B cell (primary cell): ENCODE data around the gene ARHGAP45. TPM values are rescaled to one million over a fixed set of nuclear protein-coding genes. Genes with fewer than 3 reads are reported as not detected.

Experiments
- ATAC-seq: fragments of 200-7000 bp; cut with Tn5 transposase; one replicate; pipeline ENCODE4 v1.10.0; 2021; ENCODE audit warnings: low read depth, mild to moderate bottlenecking, moderate number of reproducible peaks, moderate library complexity
- CTCF ChIA-PET: fragments of 350-600 bp; sonication (Branson Sonifier 250); formaldehyde crosslinking; loops from one replicate; lab custom pipeline; 2021; ENCODE audit warnings: antibody characterized with exemption, inconsistent platforms; lab: Charles Lee
- POLR2A ChIA-PET: fragments of 350-600 bp; sonication (Branson Sonifier 250); formaldehyde crosslinking; loops from one replicate; lab custom pipeline; 2021; ENCODE audit warnings: antibody characterized with exemption; lab: Charles Lee
- DNase-seq: peaks from one replicate; pipeline ENCODE4 v3.0.0; 2013
- H2AFZ ChIP-seq: 2 replicates; pipeline ENCODE4 v1.6.1; 2012; ENCODE audit warnings: mild to moderate bottlenecking, low read depth, low read length; ENCODE audit not compliant: insufficient read depth, poor library complexity, severe bottlenecking
- H3K27ac ChIP-seq, 2 donors: 1 replicate in 1 of 2; 2 replicates in 1 of 2; pipeline ENCODE4 v1.5.1; 2012 to 2013; ENCODE audit warnings: low read length in 2 of 2, mild to moderate bottlenecking in 2 of 2, moderate library complexity in 1 of 2
- H3K27me3 ChIP-seq, 4 experiments: fragments of 200-600 bp in 1 of 4; sonication (generic) in 1 of 4; replicated peaks in 1 of 4; 1 replicate in 2 of 4; 2 replicates in 2 of 4; pipeline versions ENCODE4 v1.6.1 to v1.7.0; 2013 to 2016; ENCODE audit warnings: low read length in 3 of 4, mild to moderate bottlenecking in 2 of 4, mixed read lengths in 1 of 4, moderate library complexity in 1 of 4; ENCODE audit not compliant: insufficient read depth in 4 of 4, control insufficient read depth in 3 of 4; ENCODE audit errors: control extremely low read depth in 1 of 4
- H3K36me3 ChIP-seq, 2 experiments: replicated peaks in 1 of 2; 1 replicate in 1 of 2; 2 replicates in 1 of 2; pipeline versions ENCODE4 v1.6.1 to v1.7.1; 2013; ENCODE audit warnings: low read length in 1 of 2; ENCODE audit not compliant: insufficient read depth in 2 of 2, control insufficient read depth in 1 of 2; ENCODE audit errors: control extremely low read depth in 1 of 2, extremely low read depth in 1 of 2
- H3K4me1 ChIP-seq, 2 donors: fragments of 200-600 bp in 1 of 2; sonication (generic) in 1 of 2; 1 replicate in 1 of 2; 2 replicates in 1 of 2; pipeline versions ENCODE4 v1.5.1 to v1.6.1; 2013 to 2017; ENCODE audit warnings: low read length in 2 of 2; ENCODE audit not compliant: control insufficient read depth in 2 of 2, insufficient read depth in 2 of 2
- H3K4me2 ChIP-seq: replicated peaks from 2 replicates; pipeline ENCODE3; 2012; ENCODE audit warnings: mild to moderate bottlenecking, low read depth, low read length; ENCODE audit not compliant: poor library complexity, severe bottlenecking
- H3K4me3 ChIP-seq, 5 experiments: fragments of 200-600 bp in 1 of 5; sonication (generic) in 1 of 5; 1 replicate in 3 of 5; 2 replicates in 2 of 5; pipeline versions ENCODE4 v1.5.1 to v1.7.0; 2011 to 2016; ENCODE audit warnings: low read length in 4 of 5, mild to moderate bottlenecking in 4 of 5, low read depth in 2 of 5, control low read depth in 1 of 5, moderate library complexity in 1 of 5; ENCODE audit not compliant: insufficient read depth in 1 of 5; ENCODE audit errors: control extremely low read depth in 1 of 5, extremely low read depth in 1 of 5
- H3K79me2 ChIP-seq: fragments of 200-600 bp; sonication (generic); one replicate; pipeline ENCODE4 v1.6.0; 2016; ENCODE audit warnings: low read length; ENCODE audit not compliant: control insufficient read depth, insufficient read depth
- H3K9ac ChIP-seq: fragments of 200-600 bp; sonication (generic); 2 replicates; pipeline ENCODE4 v1.6.1; 2017; ENCODE audit warnings: mild to moderate bottlenecking, low read length, moderate library complexity
- H3K9me3 ChIP-seq, 3 donors: one replicate each; pipeline versions ENCODE4 v1.6.1 to v1.7.1; 2013; ENCODE audit warnings: low read length in 2 of 3; ENCODE audit not compliant: control insufficient read depth in 2 of 3, insufficient read depth in 1 of 3; ENCODE audit errors: control extremely low read depth in 1 of 3
- H4K20me1 ChIP-seq: 2 replicates; pipeline ENCODE4 v1.6.0; 2012; ENCODE audit warnings: mild to moderate bottlenecking, low read length; ENCODE audit not compliant: insufficient read depth, control insufficient read depth, poor library complexity, severe bottlenecking
- H3K27ac Mint-ChIP-seq: one replicate; pipeline ENCODE4 v1.8.0; 2021; ENCODE audit warnings: mixed read lengths
- H3K27me3 Mint-ChIP-seq: one replicate; pipeline ENCODE4 v1.8.0; 2021; ENCODE audit warnings: mixed read lengths
- H3K4me1 Mint-ChIP-seq: one replicate; pipeline ENCODE4 v1.8.0; 2021; ENCODE audit warnings: mixed read lengths
- H3K4me3 Mint-ChIP-seq: one replicate; pipeline ENCODE4 v1.8.0; 2021; ENCODE audit warnings: mixed read lengths
- H3K9me3 Mint-ChIP-seq: one replicate; pipeline ENCODE4 v1.8.0; 2022; ENCODE audit warnings: mixed read lengths; ENCODE audit not compliant: insufficient read depth
- CTCF ChIP-seq: fragments of 200-600 bp; IDR thresholded peaks from one replicate; pipeline ENCODE4 v1.8.0; 2022; ENCODE audit warnings: antibody characterized with exemption, mild to moderate bottlenecking
- EZH2 ChIP-seq: IDR thresholded peaks from 2 replicates; pipeline ENCODE4 v1.6.1; 2012; ENCODE audit warnings: borderline replicate concordance, low read depth, mild to moderate bottlenecking, moderate library complexity, low read length; ENCODE audit not compliant: insufficient read depth, poor library complexity, severe bottlenecking
- whole genome bisulfite sequencing: methylation state at CpG from one replicate; pipeline ENCODE4 v1.1.5; 2013; ENCODE audit warnings: missing lambda C conversion rate; ENCODE audit not compliant: insufficient coverage; 5-methylcytosine and 5-hydroxymethylcytosine counted together
- intact Hi-C: fragments of 100-400 bp; cut with micrococcal nuclease; formaldehyde crosslinking; loops from one replicate; pipeline ENCODE4 v1.10.0; 2022
- polyA plus RNA-seq: library from polyadenylated mRNA; depleted of rRNA; stranded (reverse); fragments of >200 nt; gene quantifications from 2 replicates; pipeline ENCODE4 v1.2.3, GENCODE V29; 2012
- total RNA-seq, 2 donors: library from RNA; stranded (reverse); fragments of 120-200 nt in 1 of 2; gene quantifications; 1 replicate in 1 of 2; 2 replicates in 1 of 2; pipeline versions ENCODE4 v1.2.3 to v1.2.4, GENCODE V29; 2013 to 2022

The ARHGAP45 gene
- total and polyA plus RNA-seq, 2 donors (not counting 1 experiment from before 2014, with no cell fraction given) = 488 to 490 TPM

GRCh38 chr19:1082928-1083816 is 16.2 kb downstream of the ARHGAP45 start:
- H3K27ac ChIP-seq = no peak overlapping the region
- ChIA-PET POLR2A (interaction anchor here (0.5 to 8.4 kb wide), 9 partner anchors 8 to 287 kb away, joined by 3 to 97 read pairs (median 6); partner anchors contain the start of gene ARHGAP45), CTCF (interaction anchor here (0.6 to 1.7 kb wide), 2 partner anchors 18 to 95 kb away, joined by 3 to 8 read pairs; no protein-coding TSS in a partner anchor)
- H3K4me2 ChIP-seq = peak overlapping the region; percentile 3
- intact Hi-C loops = no loop called here
- ATAC-seq = no peak
- H3K4me3 Mint-ChIP-seq = no peak overlapping the region
- H4K20me1 ChIP-seq = peaks cover 95% of the 10 kb centered on the region
- H3K9me3 Mint-ChIP-seq = no peaks in the 10 kb centered on the region
- H3K9me3 ChIP-seq = no peaks in the 10 kb centered on the region
- WGBS = 90% methylated on average over 58 of the region's 59 CpGs
- no peaks in the 10 kb centered on the region for H3K27me3 ChIP-seq
- H3K4me3 ChIP-seq = no peak overlapping the region
- no peak overlapping the region for H3K9ac ChIP-seq
- DNase-seq = no peak
- H2AFZ ChIP-seq = no peak overlapping the region
- H3K79me2 ChIP-seq = peaks cover 32% of the 10 kb centered on the region
- H3K4me1 Mint-ChIP-seq = peaks cover 36% of the 10 kb centered on the region
- peaks cover 0 to 87% of the 10 kb centered on the region in 2 experiments for H3K36me3 ChIP-seq
- H3K27ac Mint-ChIP-seq = peak overlapping the region; percentile 67
- peaks cover 33 to 67% of the 10 kb centered on the region in 2 donors for H3K4me1 ChIP-seq
- TF ChIP-seq EZH2 (no peak), CTCF (no peak)
- H3K27me3 Mint-ChIP-seq = no peaks in the 10 kb centered on the region
